Measurements from ENCODE around the gene PUM2. TPM values are rescaled to one million over a fixed set of nuclear protein-coding genes. Genes with fewer than 3 reads are reported as not detected.

The PUM2 gene
- total RNA-seq, 3 donors from 2014 or later = 93.5 to 155 (median 115) TPM

GRCh38 chr2:20333738-20334137 lies 16.9 kb downstream of the PUM2 start:
- DNase-seq (no peak), ATAC-seq (no peak)
- H3K36me3 ChIP-seq (ENCODE audit: low read depth) = no peaks in the 10 kb centered on the region
- intact Hi-C loops (cut with DNase I, micrococcal nuclease) = no loop called here
- peaks cover 15% of the 10 kb centered on the region for H3K4me1 ChIP-seq (ENCODE audit: low read depth)
- TF ChIP-seq CTCF (IDR thresholded peaks at IDR 0.05) = no peak
- H3K9me3 ChIP-seq = peaks cover 4% of the 10 kb centered on the region
- H3K4me3 ChIP-seq = no peak overlapping the region

- TF ChIP-seq CTCF (IDR thresholded peaks at IDR 0.05) = no peak
- DNase-seq (no peak), ATAC-seq (no peak)
- Histone ChIP-seq H3K4me1 (ENCODE audit: low read depth) (peaks cover 30% of the 10 kb centered on the region), H3K36me3 (ENCODE audit: low read depth) (no peaks in the 10 kb centered on the region), H3K9me3 (peaks cover 4% of the 10 kb centered on the region), H3K4me3 (no peak overlapping the region)
- intact Hi-C loops (cut with DNase I, micrococcal nuclease) = no loop called here
Observed at GRCh38 chr2:20330192-20330591, 20.5 kb downstream of the PUM2 start.

- TF ChIP-seq CTCF (IDR thresholded peaks at IDR 0.05) = no peak
- DNase-seq (no peak), ATAC-seq (peak; percentile 40)
- peaks cover 4% of the 10 kb centered on the region for H3K9me3 ChIP-seq
- H3K4me1 ChIP-seq (ENCODE audit: low read depth) = peaks cover 25% of the 10 kb centered on the region
- no peaks in the 10 kb centered on the region for H3K36me3 ChIP-seq (ENCODE audit: low read depth)
- intact Hi-C loops (cut with DNase I, micrococcal nuclease) = no loop called here
- no peak overlapping the region for H3K4me3 ChIP-seq
Observed at GRCh38 chr2:20327370-20327769, 23.3 kb downstream of the PUM2 start.

GRCh38 chr2:20326163-20326780 lies 24.4 kb downstream of the PUM2 start:
- Histone ChIP-seq H3K9me3 (peaks cover 4% of the 10 kb centered on the region), H3K4me1 (ENCODE audit: low read depth) (peaks cover 25% of the 10 kb centered on the region), H3K36me3 (ENCODE audit: low read depth) (no peaks in the 10 kb centered on the region), H3K4me3 (no peak overlapping the region)
- DNase-seq = peak in 1 of 3 donors; percentile 80
- TF ChIP-seq CTCF (IDR thresholded peaks at IDR 0.05) = peak; percentile 43
- intact Hi-C loops (cut with DNase I, micrococcal nuclease) = no loop called here
- peak; percentile 88 for ATAC-seq

- Histone ChIP-seq H3K9me3 (no peaks in the 10 kb centered on the region), H3K4me1 (ENCODE audit: low read depth) (peaks cover 13% of the 10 kb centered on the region), H3K36me3 (ENCODE audit: low read depth) (no peaks in the 10 kb centered on the region), H3K4me3 (no peak overlapping the region)
- DNase-seq = no peak
- TF ChIP-seq CTCF (IDR thresholded peaks at IDR 0.05) = no peak
- no peak for ATAC-seq
- intact Hi-C loops (cut with DNase I, micrococcal nuclease) = no loop called here
Observed at GRCh38 chr2:20322527-20323300, 27.9 kb downstream of the PUM2 start.
